Daoy (cell line): ENCODE results near the gene CPSF2. TPM values are rescaled to one million over a fixed set of nuclear protein-coding genes. Genes with fewer than 3 reads are reported as not detected.

ENCODE experiments used
- DNase-seq: peaks from one replicate; pipeline ENCODE4 v3.0.0-alpha.2; 2015; ENCODE audit warnings: low read depth
- total RNA-seq: library from RNA; depleted of rRNA; stranded (reverse); fragments of >200 nt; shearing (Covaris generic); gene quantifications from 2 replicates; pipeline ENCODE4 v1.2.3, GENCODE V29; 2014; rRNA removed

CPSF2 gene
- 63.4 and 86.0 TPM in 2 replicates for total RNA-seq

DNA sequence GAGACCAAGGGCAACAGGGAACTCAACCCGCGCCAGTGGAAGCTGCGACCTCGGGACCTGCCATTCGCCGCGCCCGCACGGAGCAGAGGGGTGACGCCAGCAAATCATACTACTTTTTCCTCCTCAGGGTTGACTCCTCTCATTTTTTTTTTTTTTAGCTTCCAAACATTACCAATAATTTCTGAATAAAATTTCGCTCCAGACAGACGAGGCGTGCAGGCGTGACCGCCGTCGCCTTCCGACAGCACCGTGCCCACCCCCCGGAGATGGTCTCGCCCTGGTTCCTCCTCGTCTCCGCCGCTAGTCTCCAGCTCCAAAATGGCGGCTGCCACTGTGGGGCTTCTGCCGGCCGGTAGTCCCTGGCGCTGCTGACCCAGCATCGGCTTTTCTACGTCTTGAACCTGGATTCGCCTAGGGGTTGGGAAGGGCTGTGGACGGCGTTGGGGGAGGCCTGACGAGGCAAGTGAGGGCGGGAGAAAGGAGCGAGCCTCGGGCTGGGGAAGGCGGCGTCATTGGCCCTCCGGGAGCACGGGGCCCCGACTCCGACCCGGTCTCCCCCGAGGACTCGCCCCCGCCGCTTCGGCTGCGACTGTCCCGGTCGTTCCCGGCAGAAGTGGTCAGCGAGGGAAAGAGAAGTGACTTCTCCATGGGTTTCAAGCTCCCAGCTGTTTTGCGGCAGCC, at the start of gene CPSF2, which contains the start of gene NDUFB1:
Gene CPSF2 (plus strand): TSS at position 300 of the 681 bp plus-strand sequence. CDS start 9,016 bp downstream, outside the sequence.
Gene NDUFB1 (minus strand): TSS at position 37 of the 681 bp plus-strand sequence. CDS start 4,069 bp downstream, outside the sequence.
- DNase-seq, result peak; percentile 89

DNA sequence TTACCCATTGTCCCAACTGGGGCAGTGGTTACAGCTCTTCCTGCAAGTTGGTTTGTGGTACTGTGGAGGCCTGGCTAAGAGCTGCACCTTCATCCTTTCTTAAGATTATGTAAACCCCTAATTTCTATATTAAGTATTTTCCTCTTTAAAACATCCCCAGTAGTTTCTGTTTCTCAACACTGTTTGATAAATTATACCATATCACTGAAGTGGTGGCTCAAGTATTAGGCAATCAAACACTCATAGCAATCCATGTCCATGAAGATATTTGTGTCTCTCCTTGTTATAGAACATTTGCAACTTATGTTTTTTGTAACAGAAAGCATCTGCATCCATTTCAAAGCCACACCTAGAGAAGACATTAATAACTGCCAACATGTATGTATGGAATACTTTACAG, 47.2 kb upstream of the CPSF2 start:
- no peak for DNase-seq

DNA sequence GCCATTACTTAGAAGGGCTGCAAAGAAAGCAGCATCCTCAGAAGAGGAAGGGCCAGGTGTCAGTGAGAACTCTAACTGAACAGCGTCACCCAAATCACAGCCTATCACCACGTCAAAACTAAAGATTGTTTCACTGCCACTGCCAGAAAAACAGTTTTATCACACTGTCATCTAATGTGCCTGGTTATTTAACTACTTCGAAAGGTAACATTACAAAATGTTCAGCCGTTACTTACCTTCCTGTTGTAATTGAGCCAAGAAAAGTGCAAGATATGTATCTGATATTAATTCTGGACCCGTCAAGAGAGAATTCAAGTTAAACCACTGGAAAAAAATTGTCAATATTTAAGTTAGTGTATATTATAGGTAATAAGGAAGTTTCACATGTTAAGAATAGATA, 33.3 kb upstream of the CPSF2 start:
- no peak for DNase-seq

DNA sequence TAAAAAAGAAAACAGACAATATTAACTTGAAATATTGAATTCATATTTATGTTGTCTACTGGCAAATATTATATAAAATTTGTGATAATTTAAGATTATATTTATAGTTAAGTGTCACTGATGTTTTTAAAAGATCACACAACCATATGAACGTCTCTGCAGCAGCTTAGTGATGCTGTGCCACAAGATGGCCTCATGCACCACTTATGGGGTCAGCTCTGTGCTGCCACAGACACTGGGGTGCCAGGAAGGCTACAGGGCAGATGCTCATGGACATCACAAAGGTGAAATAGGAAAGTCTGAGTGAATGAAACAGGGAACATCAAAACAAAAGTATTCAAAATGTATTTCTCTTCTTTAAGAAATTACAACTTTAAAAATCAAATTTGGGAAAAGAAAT, 28.4 kb upstream of the CPSF2 start:
- DNase-seq, result no peak

DNA sequence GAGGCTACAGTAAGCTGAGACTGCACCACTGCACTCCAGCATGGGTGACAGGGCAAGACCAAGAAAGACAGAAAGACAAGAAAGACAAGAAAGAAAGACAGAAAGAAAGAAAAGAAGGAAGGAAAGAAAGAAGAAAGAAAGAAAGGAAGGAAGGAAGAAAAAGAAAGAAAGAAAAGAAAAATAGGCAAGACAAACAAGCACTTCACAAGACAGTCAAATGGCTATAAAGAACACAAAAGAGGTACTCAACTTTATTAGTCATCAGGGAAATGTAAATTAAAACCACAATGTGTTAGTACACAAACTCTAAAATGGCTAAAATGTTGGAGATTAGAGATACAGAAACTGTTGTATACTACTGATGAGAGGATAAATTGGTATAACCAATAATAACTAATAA, 22.0 kb upstream of the CPSF2 start:
- DNase-seq, result no peak

DNA sequence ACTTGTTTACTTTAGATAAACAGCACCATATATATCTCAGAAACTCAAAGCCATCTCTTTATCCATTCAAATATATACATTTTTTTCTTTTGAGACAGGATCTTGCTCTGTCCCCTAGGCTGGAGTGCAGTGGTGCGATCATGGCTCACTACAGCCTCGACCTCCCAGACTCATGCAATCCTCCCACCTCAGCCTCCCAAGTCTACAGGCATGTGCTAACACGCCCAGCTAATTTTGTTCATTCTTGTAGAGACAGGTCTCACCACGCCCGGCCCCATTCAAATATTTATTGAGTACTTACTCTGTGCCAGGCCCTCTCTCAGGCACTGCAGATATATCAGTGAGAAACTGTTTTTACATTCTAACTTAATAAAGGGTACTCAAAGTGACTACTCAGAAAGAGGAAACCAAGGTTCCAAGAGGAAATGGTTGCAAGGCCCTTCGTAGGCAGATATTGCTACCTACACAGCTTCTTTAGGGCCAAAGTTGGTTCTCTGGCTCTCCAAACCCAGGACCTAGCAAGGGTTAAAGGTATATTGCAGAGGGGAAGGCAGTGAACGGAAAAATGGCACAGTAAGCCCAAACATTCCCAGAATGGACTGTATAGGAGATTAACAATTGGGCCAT, 18.3 kb upstream of the CPSF2 start:
- no peak for DNase-seq

DNA sequence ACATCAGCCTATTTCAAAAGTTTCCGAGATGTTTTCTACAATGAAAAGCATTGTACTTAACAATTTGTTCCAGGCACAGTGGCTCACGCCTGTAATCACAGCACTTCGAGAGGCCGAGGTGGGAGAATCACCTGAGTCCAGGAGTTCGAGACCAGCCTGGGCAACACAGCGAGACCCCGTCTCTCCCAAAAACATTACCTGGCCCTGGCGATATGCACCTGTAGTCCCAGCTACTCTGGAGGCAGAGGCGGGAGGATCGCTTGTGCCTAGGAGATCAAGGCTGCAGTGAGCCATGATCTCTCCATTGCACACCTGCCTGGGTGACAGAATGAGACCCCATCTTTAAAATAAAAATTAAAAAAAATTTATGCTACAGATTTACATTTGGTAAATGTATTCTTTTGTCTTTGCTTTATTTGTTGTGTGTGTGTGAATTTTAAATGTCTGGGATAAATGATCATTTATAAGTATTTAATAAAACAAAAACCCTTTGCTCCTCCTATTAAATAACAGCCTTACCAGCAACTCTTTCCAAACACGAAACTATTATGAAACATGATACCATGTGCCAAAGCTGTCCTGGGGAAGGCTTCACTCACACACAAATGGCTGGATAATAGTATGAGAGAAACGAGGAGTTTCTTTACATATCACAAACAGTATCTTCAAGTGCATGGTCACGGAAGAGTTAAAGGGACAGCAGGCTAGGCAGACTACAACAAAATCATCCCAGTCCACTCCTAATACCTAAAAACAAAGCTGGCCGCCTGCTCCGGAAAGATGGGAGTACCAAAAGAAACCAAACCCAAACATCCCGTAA, 16.5 kb upstream of the CPSF2 start:
- DNase-seq, result no peak

DNA sequence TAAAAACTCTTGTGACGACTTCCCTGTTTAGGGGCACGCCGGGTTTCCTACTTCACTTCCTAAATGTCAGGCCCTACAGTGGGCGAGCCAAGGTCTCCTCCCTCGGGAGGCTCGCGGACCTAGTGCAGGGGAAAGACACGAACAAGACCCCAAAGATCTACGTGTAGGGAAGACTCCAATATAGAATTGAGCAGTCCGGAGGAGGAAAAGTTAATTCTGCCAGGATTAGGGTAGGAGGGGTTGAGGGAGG, 16.0 kb upstream of the CPSF2 start:
- DNase-seq, result peak; percentile 47

DNA sequence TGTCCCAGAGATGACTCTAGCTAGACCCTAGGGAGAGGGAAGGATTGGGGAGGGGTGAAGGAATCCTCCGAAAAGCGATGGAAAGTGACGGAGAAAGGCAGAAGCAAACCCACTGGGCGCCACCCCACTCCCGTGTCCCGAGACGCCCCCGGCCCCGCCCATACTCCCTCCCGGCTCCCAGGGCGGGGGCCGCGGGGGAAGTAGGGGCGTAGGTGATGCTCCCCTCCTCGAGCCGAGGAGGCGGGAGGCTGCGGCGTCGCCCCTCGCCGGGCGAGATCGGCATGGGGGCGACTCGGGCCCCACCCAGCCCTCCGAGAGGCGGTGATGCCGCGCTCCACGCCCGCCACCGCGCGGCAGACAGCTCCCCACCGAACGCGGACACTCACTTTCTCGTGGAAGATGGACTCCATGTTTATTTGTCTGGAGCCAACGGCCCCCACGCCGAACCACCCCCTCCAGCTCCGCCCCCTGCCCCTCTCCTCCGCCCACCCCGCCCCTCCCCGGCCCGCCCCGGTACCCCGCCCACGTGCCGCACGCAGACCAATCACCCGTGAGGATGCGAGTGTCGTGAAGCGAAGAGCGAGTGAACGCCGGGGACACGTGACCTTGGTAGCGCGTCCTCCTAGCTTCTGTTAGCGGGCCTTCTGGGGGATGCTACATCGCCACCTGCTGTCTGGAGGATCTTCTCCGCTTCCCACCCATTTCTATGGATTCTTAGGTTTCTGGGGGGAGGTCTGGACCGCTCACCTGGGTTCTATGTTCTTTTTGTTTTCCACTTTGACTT, 15.4 kb upstream of the CPSF2 start, which contains the start of gene ATXN3:
Gene ATXN3 (minus strand): TSS at position 440 of the 784 bp plus-strand sequence. CDS start 30 bp downstream, at position 410.
- DNase-seq, result peak; percentile 99

DNA sequence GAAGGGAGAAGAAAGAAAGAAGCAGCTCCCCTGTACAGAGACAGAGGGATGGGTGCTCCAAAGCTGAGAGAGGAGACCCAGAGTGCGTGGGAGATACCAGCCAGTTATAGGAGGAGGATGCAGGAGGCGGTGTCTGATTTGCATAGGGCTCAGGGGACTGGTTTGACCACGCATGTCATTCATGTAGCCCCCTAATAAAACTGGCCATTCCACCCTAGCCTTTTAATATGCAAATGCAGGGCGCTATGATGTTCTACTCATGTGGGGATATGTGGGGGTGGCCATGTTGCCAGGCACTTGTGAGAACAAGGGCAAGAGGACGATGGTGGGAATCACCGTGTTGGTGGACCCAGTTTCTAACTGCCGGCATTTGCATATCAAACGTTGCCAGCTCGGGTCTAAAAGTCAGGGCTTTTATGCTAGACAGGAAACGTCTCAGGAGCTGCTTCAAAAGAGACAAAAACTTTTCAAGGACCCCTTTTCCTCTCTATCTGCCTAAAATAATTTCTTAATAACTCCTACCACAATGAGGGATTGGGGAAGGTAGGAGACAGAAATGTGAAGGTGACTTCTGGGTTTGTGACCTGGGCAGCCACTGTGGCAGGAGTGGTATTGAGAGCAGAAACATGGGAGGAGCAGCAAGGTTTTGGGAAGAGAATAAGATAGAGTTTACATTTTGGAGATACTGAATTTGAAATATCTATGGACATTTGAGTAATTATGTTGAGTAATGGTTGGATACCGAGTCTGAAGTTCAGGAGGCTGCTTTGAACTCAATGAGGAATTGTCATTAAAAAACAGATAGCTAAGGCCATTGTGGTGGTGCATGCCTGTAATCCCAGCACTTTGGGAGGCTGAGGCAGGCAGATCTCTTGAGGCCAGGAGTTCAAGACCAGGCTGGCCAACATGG, 13.2 kb upstream of the CPSF2 start:
- DNase-seq, result no peak

DNA sequence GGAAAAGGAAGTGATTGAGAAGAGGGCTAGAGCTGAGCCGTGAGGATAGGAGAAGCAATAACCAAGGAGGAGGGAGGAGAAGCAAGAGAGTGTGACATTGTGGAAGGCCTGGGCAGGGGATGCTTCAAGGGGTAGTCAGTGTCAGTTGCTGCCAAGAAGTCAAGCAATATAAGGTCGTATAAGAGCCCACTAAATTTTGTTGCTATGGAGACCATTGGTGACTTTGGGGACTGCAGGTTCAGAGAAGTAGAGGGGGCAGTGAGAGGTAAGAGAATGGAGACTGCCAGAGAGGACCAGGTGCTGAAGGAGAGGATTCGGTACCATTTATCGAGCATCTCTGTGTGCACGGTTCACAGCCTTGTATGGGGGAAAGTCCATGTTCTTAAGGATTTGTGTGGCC, 12.3 kb upstream of the CPSF2 start:
- DNase-seq, result no peak

DNA sequence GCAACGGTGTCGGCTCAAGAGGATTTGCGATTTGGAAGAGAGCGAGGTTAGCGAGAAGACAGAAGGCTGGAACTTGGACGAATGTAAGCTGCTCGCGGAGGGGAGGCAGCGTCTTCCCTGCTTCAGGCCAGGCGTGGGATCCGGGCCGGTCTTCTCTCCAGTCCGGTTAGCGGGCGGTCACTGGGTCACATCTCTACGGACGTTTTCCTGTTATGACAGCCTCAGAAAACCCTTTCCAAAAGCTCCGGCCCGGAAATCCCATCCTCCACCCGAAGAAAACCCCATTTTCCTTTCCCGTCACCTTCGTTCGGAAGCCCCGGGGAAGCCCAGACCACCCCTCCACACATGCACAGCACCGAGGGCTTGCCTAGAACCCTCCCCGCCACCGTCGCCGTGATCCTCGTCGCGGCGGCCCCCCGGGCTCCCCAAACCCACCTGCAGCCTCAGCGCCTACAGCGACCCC, 531 bp upstream of the CPSF2 start:
- DNase-seq, result peak; percentile 41

DNA sequence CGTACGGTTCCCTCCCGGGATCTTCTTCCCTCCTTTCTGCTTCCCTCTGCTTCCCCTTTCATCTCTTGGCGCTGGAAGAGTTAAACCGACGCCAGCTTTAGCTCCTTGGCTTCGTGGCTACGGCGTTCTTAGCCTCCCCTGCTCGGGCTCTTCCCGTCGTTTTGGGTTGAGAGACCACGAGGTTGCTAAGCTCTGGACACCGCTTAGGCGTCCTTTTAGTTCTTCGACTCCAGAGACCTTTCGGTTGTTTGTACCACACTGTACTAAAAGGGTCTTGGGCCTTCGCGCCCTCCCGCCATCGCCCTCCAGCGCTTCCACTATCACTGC, 545 bp downstream of the CPSF2 start:
- peak; percentile 40 for DNase-seq

DNA sequence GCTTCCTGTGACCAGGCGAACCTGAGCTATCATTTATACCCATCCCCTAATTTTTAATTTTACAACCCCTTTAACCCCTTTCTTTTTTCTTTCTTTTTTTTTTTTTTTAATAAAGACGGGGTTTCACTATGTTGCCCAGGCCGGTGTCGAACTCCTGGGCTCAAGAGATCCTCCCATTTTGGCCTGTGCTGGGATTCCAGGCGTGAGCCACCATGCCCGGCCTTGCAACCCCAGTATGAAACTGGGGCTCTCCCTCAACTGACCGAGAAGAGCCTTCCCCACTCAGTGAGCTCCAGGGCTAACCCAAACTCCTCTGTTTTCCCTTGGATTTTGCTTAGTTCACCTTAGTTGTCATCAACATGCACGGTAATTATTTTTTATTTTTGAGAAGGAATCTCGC, 992 bp downstream of the CPSF2 start:
- no peak for DNase-seq

DNA sequence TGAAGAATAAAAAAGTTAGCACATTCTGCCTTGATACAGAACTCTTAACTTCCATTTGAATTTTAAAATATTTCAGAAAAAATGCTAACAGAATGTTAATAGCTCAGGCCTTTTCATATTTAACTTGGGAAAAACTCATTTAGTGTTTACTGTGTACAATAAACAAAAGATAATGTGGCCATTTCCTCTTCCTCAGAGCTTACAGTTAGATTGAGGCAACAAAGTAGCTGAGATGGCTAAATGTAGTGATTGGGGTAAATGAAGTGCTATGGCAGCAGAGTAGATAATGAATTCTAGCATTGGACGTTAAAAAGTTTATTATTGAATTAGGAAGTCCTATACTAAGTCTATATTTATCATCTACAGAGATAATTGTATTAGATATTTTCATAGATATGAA, 12.7 kb downstream of the CPSF2 start:
- no peak for DNase-seq

DNA sequence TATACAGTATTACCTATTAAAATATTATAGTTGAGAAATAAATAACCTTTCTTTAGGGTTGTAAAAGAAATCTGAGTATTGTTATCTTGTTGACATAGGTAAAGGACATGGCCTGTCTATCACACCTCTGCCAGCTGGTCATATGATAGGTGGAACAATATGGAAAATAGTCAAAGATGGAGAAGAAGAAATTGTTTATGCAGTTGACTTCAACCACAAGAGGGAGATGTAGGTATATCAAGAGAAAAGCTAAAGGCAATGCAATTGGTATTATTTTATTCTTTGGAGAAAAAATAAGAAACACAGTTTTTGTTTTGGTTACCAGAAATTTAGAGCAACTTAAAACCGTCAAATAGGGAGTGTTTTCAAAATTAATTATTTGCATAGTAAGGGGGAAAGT, 13.5 kb downstream of the CPSF2 start:
- DNase-seq, result no peak

DNA sequence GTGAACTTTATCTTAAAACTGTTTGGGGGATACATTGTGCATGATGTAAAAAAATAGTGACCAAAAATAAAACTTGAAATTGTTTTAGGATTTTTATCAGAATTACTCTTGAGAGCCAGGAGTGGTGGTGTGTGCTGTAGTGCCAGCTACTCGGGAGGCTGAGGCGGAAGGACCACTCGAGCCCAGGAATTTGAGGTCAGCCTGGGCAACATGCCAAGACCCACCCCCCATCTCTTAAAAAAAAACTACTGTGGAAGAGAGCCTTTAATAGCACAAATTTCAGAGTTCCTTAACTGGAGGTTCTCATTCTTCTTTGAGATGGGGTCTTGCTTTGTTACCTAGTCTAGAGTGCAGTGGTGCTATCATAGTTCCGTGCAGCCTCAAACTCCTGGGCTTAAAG, 21.5 kb downstream of the CPSF2 start:
- peak; percentile 11 for DNase-seq

DNA sequence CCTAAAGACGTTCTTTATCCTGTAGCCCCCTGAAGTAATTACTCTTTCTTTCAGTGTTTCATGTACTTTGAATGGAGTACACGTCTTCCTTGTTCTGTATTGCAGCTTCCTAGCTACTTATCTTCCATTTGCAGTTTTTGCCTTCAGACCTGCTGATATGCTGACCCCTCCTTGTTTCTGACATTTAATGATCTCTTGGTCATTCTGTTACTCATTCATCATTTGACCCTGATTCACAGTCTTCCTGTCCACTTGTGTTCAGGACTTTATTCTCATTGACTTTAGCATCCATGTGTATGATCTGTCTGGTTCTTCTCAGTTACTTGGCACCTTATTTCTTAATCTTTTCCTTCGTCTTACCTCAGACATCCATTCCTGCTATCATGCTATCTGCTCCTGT, 22.2 kb downstream of the CPSF2 start:
- no peak for DNase-seq

DNA sequence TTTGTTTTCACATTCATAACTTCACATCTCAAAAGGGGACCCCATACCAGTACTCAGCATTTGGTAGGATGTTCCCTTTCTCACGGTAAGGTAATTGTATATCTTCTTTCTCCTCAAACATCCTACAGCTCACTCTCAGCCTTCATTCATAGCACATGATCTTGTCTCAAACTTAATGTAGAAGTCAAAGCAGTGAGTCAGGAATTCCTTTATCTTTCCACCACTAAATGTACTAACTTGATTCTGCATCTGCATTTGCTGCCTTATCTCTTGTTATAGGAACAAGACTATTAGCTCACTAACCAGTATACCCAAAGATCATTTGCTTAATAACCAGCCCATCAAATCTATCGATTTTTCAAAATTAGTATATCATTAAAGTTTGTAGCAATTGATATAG, 22.9 kb downstream of the CPSF2 start:
- DNase-seq, result no peak

DNA sequence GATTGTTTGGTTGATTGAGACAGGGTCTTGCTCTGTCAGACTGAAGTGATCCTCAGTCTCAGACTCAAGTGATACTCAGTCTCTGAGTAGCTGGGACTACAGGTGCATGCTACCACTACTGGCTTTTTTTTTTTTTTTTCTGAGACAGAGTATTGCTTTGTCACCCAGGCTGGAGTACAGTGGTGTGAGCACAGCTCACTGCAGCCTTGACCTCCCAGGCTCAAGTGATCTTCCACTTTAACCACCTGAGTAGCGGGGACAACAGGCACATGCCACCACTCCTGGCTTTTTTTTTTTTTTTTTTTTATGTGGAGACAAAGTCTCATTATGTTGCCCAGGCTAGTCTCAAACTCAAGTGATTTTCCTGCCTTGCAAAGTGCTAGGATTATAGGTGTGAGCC, 31.8 kb downstream of the CPSF2 start:
- no peak for DNase-seq
